ENCODE measurements around the gene JUNB.

JUNB gene

DNA sequence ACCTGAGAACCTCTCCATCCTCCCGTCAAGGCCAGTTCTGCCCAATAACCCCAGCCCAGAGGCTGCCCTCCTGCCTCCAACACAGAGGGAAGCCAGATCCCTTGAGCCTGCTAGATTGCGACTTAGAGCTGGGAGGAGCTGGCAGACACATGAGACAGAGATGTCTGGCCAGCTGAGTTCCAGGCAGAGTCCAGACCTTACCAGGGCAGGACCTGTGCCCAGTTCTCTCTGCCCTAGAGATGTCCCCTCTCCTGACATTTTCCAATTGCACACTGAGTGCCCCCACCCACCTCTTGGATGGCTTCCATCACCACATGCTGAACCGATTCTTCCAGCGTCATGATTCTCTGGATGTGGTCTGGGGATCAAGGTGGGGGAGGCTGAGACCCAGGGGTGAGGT lies 19.0 kb upstream of the JUNB start:
- H4K20me1 ChIP-seq, result no peaks in the 10 kb centered on the region
- no peak overlapping the region for H3K4me2 ChIP-seq
- H3K27ac ChIP-seq, result no peak overlapping the region
- H3K36me3 ChIP-seq, result peaks cover 5% of the 10 kb centered on the region; the same call in 1 of the 2 replicates
- no peak overlapping the region for H3K4me3 ChIP-seq
- H3K27me3 ChIP-seq, result no peaks in the 10 kb centered on the region
- H3K9me3 ChIP-seq, result no peaks in the 10 kb centered on the region
- H3K9ac ChIP-seq, result no peak overlapping the region
- TF ChIP-seq Cebpa-rat (IDR thresholded peaks at IDR 0.05), result no peak
- H3K4me1 ChIP-seq, result peaks cover 37% of the 10 kb centered on the region

DNA sequence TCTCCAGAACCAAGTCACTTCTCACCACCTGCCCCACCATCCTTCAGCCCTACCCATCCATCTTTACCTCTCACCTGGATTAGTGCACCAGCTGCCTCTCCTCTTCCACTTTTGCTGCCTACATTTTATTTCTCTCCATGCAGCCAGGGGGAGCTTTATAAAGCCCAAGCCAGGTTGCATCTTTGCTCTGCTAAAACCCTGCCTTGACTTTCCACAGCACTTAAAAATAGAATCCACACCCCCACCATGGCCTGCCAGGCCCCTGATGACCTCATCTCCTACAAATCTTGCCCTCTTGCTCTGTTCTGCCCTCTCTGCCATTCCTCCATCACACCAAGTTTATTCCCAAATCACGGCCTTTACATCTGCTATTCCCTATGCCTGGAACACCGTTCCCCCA lies 17.7 kb upstream of the JUNB start:
- no peaks in the 10 kb centered on the region for H3K9me3 ChIP-seq
- no peaks in the 10 kb centered on the region for H4K20me1 ChIP-seq
- peaks cover 49% of the 10 kb centered on the region for H3K4me1 ChIP-seq
- H3K9ac ChIP-seq, result no peak overlapping the region
- no peak overlapping the region for H3K4me3 ChIP-seq
- TF ChIP-seq Cebpa-rat (IDR thresholded peaks at IDR 0.05), result no peak
- H3K27me3 ChIP-seq, result no peaks in the 10 kb centered on the region
- H3K4me2 ChIP-seq, result no peak overlapping the region
- no peaks in the 10 kb centered on the region for H3K36me3 ChIP-seq
- H3K27ac ChIP-seq, result no peak overlapping the region

DNA sequence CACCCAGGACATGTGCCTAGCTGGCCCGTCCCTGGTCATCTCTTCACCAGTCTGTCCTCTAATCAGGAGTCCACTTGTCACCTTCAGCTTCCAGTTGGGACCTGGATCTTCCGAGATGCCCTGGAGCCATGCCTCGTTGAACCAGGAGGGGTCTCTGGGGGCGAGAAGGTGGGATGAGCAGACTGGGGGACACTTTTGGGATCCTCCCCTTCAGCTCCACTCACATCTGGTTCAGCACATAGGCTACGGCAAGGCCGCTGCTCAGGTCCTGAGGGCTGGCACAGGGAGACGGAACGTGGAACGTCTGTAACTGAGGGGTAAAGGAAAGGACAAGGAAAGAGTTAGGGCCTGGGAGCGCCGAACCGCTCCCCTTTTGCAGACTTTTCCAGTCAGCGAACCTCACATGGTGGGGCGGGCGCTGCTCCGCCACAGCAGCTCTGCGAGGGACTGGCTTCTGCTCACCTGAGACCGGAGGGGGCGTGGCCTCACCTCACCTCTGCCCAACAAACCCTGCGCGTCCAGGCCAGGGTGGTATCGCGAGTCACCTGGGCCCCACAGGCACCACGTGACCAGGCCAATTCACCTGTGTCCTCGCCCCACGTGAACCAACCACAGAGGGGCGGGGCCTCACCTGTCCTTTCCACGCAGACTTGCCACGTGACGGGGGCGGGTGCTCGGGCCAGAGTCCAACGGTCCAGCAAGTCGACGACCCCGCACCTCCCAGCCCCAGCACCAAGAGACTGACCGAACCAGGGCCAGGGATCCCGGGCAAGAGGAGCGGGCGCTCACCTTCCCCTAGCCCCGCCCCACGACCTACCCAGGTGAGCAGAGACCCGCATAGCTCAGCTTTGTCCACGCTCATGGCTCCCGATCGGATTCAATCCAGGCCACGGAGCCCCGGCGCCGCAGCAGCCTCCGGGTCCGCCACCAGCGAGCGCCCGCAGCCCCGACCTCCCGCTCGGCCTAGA lies 16.4 kb upstream of the JUNB start, which contains the start of gene HOOK2:
HOOK2 (minus strand) TSS at position 965 of the 968 bp plus-strand sequence; CDS start at position 862, 103 bp downstream.
- no peak for TF ChIP-seq Cebpa-rat (IDR thresholded peaks at IDR 0.05)

DNA sequence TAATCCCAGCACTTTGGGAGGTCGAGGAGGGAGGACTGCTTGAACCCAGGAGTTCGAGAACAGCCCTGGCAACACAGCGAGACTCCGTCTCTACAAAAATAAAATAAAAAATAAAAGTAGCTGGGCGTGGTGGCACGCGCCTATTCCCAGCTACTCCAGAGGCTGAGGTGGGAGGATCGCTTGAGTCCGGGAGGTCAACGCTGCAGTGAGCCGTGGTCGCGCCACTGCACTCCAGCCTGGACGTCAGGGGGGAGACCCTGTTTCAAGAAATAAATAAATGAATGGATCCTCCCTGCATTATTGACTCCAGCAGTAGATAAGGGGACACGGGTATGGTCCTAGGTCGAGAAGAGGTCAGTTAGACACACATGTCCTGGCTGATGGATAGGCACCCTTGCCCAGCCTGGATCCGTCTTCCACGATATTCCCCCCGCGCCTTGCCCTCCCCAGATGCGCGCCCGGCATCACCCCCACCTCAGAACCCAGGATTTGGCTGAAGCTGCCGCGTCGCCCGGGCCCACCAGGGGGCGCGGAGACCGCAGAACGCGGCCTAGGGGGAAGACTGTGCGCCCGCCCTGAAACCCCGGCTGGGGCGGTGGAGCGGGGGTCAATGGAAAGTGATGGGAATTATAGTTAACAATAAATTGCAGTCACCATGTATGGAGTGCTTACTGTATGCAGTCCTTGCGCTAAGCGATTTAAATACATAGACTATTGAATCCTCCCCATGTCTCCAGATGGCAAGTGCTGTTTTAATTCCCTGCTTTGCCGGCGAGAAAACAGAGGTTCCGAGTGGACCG lies 13.9 kb upstream of the JUNB start:
- TF ChIP-seq Cebpa-rat (IDR thresholded peaks at IDR 0.05), result no peak
- peak overlapping the region; percentile 83 for H3K27ac ChIP-seq

More for the DNA sequence above, 16.4 kb upstream of the JUNB start, which contains the start of gene HOOK2:
- Histone ChIP-seq H3K9ac (peak within 1 kb of the TSS; percentile 87), H3K4me1 (peaks cover 53% of the 10 kb centered on the region), H3K9me3 (no peaks in the 10 kb centered on the region), H3K27me3 (no peaks in the 10 kb centered on the region), H3K36me3 (no peaks in the 10 kb centered on the region), H4K20me1 (no peaks in the 10 kb centered on the region), H3K27ac (peak within 1 kb of the TSS; percentile 74), H3K4me3 (peak within 1 kb of the TSS; percentile 82), H3K4me2 (peak within 1 kb of the TSS; percentile 99)

GRCh38 chr19:12778017-12778904 lies 13.0 kb upstream of the JUNB start:
- H3K9me3 ChIP-seq, result no peaks in the 10 kb centered on the region
- H3K27me3 ChIP-seq, result no peaks in the 10 kb centered on the region
- peak overlapping the region; percentile 76 for H3K9ac ChIP-seq
- peak overlapping the region; percentile 68 for H3K4me3 ChIP-seq
- TF ChIP-seq Cebpa-rat (IDR thresholded peaks at IDR 0.05), result no peak
- H4K20me1 ChIP-seq, result no peaks in the 10 kb centered on the region
- H3K27ac ChIP-seq, result peak overlapping the region; percentile 83
- peak overlapping the region; percentile 99 for H3K4me2 ChIP-seq
- H3K36me3 ChIP-seq, result no peaks in the 10 kb centered on the region
- H3K4me1 ChIP-seq, result peaks cover 70% of the 10 kb centered on the region

More for the DNA sequence above, 13.9 kb upstream of the JUNB start:
- Histone ChIP-seq H3K9me3 (no peaks in the 10 kb centered on the region), H3K9ac (peak overlapping the region; percentile 76), H3K4me1 (peaks cover 63% of the 10 kb centered on the region), H3K27me3 (no peaks in the 10 kb centered on the region), H3K4me3 (peak overlapping the region; percentile 68), H4K20me1 (no peaks in the 10 kb centered on the region), H3K36me3 (no peaks in the 10 kb centered on the region), H3K4me2 (peak overlapping the region; percentile 99)

DNA sequence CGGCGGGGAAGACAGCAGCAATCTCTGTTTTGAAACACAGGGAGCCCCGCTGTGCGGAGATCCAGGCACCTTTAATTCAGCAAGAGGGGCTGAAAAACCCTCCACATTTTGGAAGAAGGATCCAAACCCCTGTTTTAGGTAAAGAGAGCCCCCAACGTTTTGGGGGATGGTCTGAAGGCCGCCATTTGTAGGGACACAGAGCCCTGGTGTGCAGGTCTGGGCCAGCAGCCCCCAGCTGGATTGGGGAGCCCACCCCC lies 12.5 kb upstream of the JUNB start:
- Histone ChIP-seq H3K9me3 (no peaks in the 10 kb centered on the region), H4K20me1 (no peaks in the 10 kb centered on the region), H3K36me3 (no peaks in the 10 kb centered on the region), H3K4me3 (0 out of 2 replicates have a peak overlapping the region, but pooled peaks have one; percentile 68), H3K4me1 (peaks cover 71% of the 10 kb centered on the region), H3K27me3 (no peaks in the 10 kb centered on the region), H3K27ac (peak overlapping the region; percentile 83), H3K4me2 (peak overlapping the region; percentile 99), H3K9ac (peak overlapping the region; percentile 76; the same call in 1 of the 2 replicates)
- TF ChIP-seq Cebpa-rat (IDR thresholded peaks at IDR 0.05), result no peak

DNA sequence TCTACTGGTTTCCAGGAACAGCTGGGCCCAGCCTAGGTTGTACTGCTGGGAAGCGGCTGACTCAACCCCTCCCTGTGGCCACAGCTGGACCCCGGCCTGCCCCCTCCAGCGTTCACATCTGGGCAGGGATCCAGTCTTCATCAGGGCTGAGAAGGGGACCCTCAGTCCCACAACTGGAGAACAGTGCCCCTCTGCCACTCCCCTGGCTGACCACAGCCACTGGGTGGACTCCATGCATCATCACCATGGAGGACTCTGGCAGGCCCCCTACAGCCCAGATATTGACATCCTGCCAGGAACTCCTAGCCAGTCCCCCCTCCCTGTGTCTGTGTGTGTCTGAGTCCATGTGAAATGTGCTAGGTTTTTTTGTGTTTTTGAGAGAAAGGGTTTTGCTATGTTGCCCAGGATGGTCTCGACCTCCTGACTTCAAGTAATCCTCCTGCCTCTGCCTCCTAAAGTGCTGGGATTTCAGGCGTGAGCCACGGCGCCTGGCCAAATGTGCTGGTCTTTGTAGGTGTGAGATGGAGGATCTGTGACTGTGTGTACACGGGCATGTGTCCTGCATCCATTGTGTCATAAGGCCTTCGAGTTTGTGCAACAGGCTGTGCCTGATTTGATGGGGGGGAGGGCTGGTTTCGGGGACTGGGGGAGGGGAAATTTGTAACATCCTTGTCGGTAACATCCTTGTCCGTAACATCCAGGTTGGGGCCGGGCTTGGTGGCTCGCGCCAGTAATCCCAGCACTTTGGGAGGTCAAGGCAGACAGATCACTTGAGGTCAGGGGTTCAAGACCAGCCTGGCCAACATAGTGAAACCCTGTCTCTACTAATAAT lies 11.9 kb upstream of the JUNB start:
- TF ChIP-seq Cebpa-rat (IDR thresholded peaks at IDR 0.05), result no peak
- peak overlapping the region; percentile 76; the same call in 1 of the 2 replicates for H3K9ac ChIP-seq
- no peaks in the 10 kb centered on the region for H3K27me3 ChIP-seq
- no peaks in the 10 kb centered on the region for H3K9me3 ChIP-seq
- H4K20me1 ChIP-seq, result no peaks in the 10 kb centered on the region
- 0 out of 2 replicates have a peak overlapping the region, but pooled peaks have one; percentile 68 for H3K4me3 ChIP-seq
- H3K4me2 ChIP-seq, result peak overlapping the region; percentile 99
- H3K27ac ChIP-seq, result peak overlapping the region; percentile 83
- H3K4me1 ChIP-seq, result peaks cover 73% of the 10 kb centered on the region
- no peaks in the 10 kb centered on the region for H3K36me3 ChIP-seq

DNA sequence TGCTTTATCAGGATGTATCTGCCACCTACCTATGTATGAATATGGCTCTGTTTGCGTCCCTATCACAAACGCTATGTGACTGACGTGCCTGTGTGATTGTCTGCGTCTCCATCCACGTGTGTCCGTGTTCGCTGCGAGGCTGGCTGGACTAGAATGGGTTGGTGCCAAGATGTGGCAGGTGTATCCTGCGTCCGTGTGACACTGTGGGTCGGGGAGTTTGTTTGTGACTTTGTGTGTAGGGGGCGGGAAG lies 9.2 kb upstream of the JUNB start:
- H4K20me1 ChIP-seq, result no peaks in the 10 kb centered on the region
- peaks cover 89% of the 10 kb centered on the region for H3K4me1 ChIP-seq

More for the DNA sequence above, 9.2 kb upstream of the JUNB start:
- H3K4me3 ChIP-seq, result peak overlapping the region; percentile 73
- TF ChIP-seq Cebpa-rat (IDR thresholded peaks at IDR 0.05), result no peak
- peak overlapping the region; percentile 98 for H3K4me2 ChIP-seq
- no peaks in the 10 kb centered on the region for H3K9me3 ChIP-seq
- H3K9ac ChIP-seq, result peak overlapping the region; percentile 87
- no peaks in the 10 kb centered on the region for H3K36me3 ChIP-seq
- peak overlapping the region; percentile 95 for H3K27ac ChIP-seq
- no peaks in the 10 kb centered on the region for H3K27me3 ChIP-seq
